HG02981 (cell line): ENCODE results near the gene ABCB8.

ENCODE experiments used
- ATAC-seq: cut with Tn5 transposase; IDR thresholded peaks from one replicate; pipeline ENCODE4 v1.9.1; 2021; ENCODE audit warnings: mild to moderate bottlenecking, moderate library complexity; ENCODE audit not compliant: unreplicated experiment

Gene ABCB8

GRCh38 chr7:151069841-151070573 lies 41.8 kb downstream of the ABCB8 start:
- ATAC-seq: no peak

- no peak for ATAC-seq
Observed at GRCh38 chr7:151070574-151070960, 42.3 kb downstream of the ABCB8 start.

DNA sequence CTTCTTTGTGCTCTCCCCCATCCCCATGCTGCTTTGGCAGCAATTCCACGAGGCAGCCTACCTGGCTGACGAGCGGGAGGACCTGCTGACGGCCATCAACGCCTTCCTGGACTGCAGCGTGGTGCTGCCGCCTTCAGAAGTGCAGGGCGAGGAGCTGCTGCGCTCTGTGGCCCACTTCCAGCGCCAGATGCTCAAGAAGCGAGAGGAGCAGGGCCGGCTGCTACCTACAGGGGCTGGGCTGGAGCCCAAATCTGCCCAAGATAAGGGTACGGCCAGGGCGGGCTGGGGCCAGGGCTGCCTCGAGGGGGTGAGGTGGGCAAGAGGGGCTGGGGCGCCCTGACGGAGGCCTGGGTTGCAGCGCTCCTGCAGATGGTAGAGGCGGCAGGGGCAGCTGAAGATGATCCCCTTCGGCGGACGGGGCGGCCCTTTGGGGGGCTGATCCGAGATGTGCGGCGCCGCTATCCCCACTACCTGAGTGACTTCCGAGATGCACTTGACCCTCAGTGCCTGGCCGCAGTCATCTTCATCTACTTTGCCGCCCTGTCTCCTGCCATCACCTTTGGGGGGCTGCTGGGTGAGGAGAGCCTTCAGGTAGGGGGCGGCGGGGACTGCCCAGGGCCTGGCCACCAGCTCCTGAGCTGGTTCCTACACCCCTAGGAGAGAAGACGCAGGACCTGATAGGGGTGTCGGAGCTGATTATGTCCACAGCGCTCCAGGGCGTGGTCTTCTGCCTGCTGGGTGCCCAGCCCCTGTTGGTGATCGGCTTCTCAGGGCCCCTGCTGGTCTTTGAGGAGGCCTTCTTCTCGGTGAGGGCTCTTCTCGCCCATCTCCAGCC lies 43.0 kb downstream of the ABCB8 start:
- ATAC-seq: no peak

DNA sequence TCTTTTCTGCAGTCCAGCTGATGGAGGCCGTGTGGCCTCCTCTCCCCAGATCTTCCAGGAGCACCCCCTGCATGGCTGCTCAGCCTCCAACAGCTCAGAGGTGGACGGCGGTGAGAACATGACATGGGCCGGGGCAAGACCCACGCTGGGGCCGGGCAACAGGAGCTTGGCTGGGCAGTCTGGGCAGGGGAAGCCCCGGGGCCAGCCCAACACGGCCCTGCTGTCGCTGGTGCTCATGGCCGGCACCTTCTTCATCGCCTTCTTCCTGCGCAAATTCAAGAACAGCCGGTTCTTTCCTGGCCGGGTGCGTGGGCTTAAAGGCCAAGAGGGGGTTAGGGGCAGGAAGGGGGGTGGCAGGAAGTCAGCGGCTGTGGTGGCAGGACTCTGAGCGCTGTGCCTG lies 45.7 kb downstream of the ABCB8 start:
- no peak for ATAC-seq

DNA sequence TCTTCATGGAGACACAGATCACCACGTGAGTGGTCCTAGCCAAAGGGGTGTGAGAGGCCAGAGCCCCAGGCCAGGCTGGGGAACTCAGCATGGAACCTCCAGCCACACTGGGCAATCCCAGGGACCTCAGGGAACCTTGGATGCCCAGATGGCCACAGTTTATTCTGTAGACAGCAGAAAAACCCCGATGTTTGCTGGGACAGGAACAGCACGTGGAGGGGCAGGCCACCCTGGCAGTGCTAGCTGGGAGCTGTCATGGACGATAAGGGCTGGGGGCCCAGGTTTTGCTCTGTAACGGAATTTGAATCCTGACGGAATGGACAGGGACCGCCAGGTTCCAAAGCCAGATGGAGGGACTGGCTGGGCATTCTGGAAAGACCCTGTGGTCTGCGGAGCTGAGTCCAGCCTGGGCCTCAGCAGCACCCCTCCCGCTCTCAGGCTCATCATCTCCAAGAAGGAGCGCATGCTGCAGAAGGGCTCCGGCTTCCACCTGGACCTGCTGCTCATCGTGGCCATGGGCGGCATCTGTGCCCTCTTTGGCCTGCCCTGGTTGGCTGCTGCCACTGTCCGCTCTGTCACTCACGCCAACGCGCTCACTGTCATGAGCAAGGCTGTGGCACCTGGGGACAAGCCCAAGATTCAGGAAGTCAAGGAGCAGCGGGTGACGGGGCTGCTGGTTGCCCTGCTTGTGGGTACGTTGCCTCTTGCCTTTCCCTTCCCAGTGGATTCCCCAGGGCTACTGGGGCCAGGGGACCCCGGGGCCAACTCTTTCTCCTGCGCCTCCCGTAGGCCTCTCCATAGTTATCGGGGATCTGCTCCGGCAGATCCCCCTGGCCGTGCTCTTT lies 46.8 kb downstream of the ABCB8 start:
- no peak for ATAC-seq

DNA sequence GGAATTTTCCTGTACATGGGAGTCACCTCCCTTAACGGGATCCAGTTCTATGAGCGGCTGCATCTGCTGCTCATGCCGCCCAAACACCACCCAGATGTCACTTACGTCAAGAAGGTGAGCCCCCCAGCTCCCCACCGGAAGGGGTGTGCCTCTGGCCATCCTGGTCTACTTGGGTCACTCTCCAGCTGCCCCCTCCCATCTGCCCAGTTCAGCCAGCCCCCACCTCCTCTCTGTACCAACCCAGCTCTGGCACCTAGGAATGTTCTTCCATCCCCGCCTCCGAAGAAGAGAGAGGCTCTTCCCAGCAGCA lies 47.4 kb downstream of the ABCB8 start:
- no peak for ATAC-seq

DNA sequence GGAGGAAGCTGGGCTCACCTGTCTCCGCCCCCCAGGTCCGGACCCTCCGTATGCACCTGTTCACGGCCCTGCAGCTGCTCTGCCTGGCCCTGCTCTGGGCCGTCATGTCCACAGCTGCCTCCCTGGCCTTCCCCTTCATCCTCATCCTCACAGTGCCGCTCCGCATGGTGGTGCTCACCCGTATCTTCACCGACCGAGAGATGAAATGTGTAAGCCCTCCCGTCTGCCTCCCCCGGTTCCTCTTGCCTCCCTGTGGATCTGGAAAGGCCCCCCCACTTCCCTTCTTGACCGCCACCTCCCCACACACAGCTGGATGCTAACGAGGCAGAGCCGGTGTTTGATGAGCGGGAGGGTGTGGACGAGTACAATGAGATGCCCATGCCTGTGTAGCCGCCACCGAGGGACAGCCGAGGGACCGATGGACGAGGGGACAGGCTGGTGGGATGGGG lies 47.8 kb downstream of the ABCB8 start:
- ATAC-seq: no peak

GRCh38 chr7:151076863-151077704 lies 48.8 kb downstream of the ABCB8 start:
- ATAC-seq: no peak

DNA sequence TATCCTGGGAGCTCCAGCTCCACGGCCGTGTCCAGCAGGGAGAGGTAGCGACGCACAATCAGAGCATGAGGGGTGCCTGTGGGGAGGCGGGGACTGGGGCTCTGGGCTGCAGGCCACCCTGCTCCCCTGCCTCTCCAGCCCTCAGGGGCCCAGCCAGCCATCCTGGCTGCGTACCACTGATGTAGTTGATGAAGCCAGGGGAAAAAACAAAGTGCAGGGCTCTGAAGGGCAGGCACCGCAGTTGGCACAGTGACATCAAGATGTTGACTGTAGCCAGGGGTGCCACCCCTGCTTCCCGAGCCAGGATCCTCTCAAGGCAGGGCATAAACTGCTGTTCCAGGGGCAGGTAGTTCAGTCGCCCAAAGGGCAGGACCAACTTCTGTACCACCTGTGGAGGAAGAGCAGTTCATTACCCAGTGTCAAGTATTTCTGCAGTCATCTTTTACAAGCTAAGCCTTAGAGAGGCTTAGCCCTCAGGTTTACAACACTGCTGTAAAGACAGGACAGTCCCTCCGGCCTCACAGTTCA lies 49.5 kb downstream of the ABCB8 start:
- no peak for ATAC-seq

- no peak for ATAC-seq
Observed at GRCh38 chr7:151078233-151079040, 50.2 kb downstream of the ABCB8 start.

GRCh38 chr7:151079199-151079910 lies 51.1 kb downstream of the ABCB8 start:
- ATAC-seq: no peak

DNA sequence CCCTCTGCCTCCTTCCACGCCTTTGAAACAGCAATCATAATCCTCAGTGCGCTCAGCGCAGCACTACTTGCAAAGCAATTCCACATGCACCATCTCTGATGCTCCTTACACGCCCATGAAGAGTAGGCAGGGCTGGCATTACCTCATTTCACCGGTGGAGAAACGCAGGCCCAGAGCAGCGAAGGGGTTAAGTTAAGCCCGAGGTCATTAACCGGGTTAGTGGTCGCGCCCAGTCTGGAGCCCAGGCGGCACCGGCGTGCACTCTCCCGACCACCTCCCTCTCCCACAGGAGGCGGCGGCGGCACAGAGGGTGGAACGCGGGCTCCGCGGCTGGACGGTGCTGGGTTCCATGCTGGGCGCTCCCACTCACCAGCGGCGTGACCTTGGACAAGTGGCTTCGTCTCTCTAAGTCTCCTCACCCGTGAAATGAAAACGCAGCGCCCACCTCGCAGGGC lies 51.8 kb downstream of the ABCB8 start:
- peak; percentile 2 for ATAC-seq

- peak; percentile 74 for ATAC-seq
Observed at GRCh38 chr7:151080522-151081169, 52.4 kb downstream of the ABCB8 start, which contains the start of gene FASTK. TSS of gene FASTK (minus strand) at chr7:151080809. CDS start at chr7:151080766, 43 bp downstream.

- no peak for ATAC-seq
Observed at GRCh38 chr7:151081170-151082101, 53.2 kb downstream of the ABCB8 start.

GRCh38 chr7:151082141-151083070 lies 54.2 kb downstream of the ABCB8 start:
- no peak for ATAC-seq
